Esophagus squamous epithelium (tissue), 4 donors: ENCODE results near the gene MIEN1.

ENCODE experiments used
- POLR2A ChIP-seq, 4 donors: fragments of 450-650 bp; IDR thresholded peaks; one replicate each; pipeline ENCODE4 v1.6.1; 2017; ENCODE audit warnings: antibody characterized with exemption in 4 of 4, mild to moderate bottlenecking in 4 of 4, moderate library complexity in 3 of 4
- TF ChIP-seq, protein P1 (sequence below), 6 experiments: fragments of 450-650 bp in 4 of 6; fragments of 200-600 bp in 2 of 6; sonication (generic) in 2 of 6; IDR thresholded peaks; one replicate each; pipeline ENCODE4 v1.5.1; 2016 to 2019; ENCODE audit warnings: antibody characterized with exemption in 6 of 6, mild to moderate bottlenecking in 4 of 6, moderate library complexity in 4 of 6

DNA sequence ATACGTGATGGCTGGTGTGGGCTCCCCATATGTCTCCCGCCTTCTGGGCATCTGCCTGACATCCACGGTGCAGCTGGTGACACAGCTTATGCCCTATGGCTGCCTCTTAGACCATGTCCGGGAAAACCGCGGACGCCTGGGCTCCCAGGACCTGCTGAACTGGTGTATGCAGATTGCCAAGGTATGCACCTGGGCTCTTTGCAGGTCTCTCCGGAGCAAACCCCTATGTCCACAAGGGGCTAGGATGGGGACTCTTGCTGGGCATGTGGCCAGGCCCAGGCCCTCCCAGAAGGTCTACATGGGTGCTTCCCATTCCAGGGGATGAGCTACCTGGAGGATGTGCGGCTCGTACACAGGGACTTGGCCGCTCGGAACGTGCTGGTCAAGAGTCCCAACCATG lies 5.6 kb downstream of the MIEN1 start:
- TF ChIP-seq, protein P1, sequence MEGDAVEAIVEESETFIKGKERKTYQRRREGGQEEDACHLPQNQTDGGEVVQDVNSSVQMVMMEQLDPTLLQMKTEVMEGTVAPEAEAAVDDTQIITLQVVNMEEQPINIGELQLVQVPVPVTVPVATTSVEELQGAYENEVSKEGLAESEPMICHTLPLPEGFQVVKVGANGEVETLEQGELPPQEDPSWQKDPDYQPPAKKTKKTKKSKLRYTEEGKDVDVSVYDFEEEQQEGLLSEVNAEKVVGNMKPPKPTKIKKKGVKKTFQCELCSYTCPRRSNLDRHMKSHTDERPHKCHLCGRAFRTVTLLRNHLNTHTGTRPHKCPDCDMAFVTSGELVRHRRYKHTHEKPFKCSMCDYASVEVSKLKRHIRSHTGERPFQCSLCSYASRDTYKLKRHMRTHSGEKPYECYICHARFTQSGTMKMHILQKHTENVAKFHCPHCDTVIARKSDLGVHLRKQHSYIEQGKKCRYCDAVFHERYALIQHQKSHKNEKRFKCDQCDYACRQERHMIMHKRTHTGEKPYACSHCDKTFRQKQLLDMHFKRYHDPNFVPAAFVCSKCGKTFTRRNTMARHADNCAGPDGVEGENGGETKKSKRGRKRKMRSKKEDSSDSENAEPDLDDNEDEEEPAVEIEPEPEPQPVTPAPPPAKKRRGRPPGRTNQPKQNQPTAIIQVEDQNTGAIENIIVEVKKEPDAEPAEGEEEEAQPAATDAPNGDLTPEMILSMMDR (IDR thresholded peaks at IDR 0.05) = no peak
- TF ChIP-seq POLR2A (IDR thresholded peaks at IDR 0.05) = no peak
